Activated CD4-positive, alpha-beta T cell treated with anti-CD3 and anti-CD28 coated beads, Interleukin-2, amount 10 ng/mL, durations not matched to agents 24 days and 14 days (primary cell): Measurements from ENCODE around the gene SIRPA. TPM values are rescaled to one million over a fixed set of nuclear protein-coding genes. Genes with fewer than 3 reads are reported as not detected.
A peak's percentile ranks its signal among the peaks of the same experiment; 100 is the strongest.

Experiments used
- DNase-seq: peaks from one replicate; pipeline ENCODE4 v3.0.0; 2022
- H3K27ac Mint-ChIP-seq: one replicate; pipeline ENCODE4 v1.8.0; 2022; ENCODE audit warnings: mild to moderate bottlenecking, mixed read lengths
- H3K27me3 Mint-ChIP-seq: one replicate; pipeline ENCODE4 v1.8.0; 2022; ENCODE audit warnings: mixed read lengths
- H3K36me3 Mint-ChIP-seq: one replicate; pipeline ENCODE4 v1.8.0; 2022; ENCODE audit warnings: low read depth, mild to moderate bottlenecking, mixed read lengths
- H3K4me1 Mint-ChIP-seq: one replicate; pipeline ENCODE4 v1.8.0; 2021; ENCODE audit warnings: mixed read lengths
- H3K4me3 Mint-ChIP-seq: one replicate; pipeline ENCODE4 v1.8.0; 2022; ENCODE audit warnings: mild to moderate bottlenecking, moderate library complexity, mixed read lengths
- H3K9me3 Mint-ChIP-seq: one replicate; pipeline ENCODE4 v1.8.0; 2021; ENCODE audit warnings: mixed read lengths
- intact Hi-C: fragments of 100-400 bp; cut with micrococcal nuclease; formaldehyde crosslinking; loops from one replicate; pipeline ENCODE4 v1.15.1; 2023
- total RNA-seq: library from RNA; stranded (reverse); gene quantifications from 2 replicates; pipeline ENCODE4 v1.2.3, GENCODE V29; 2022

Gene SIRPA
- total RNA-seq, 1 donor from 2014 or later: 0.05 TPM

GRCh38 chr20:1887756-1888155, 7.5 kb upstream of the SIRPA start:
- no peak overlapping the region for H3K4me3 Mint-ChIP-seq

GRCh38 chr20:1888796-1889463, 6.3 kb upstream of the SIRPA start:
- no peak for DNase-seq
- Mint-ChIP-seq H3K4me3 (no peak overlapping the region), H3K27me3 (peaks cover 47% of the 10 kb centered on the region), H3K27ac (no peak overlapping the region), H3K4me1 (no peaks in the 10 kb centered on the region), H3K36me3 (no peaks in the 10 kb centered on the region), H3K9me3 (no peaks in the 10 kb centered on the region)
- intact Hi-C loops: no loop called here

More at GRCh38 chr20:1887756-1888155, 7.5 kb upstream of the SIRPA start:
- Mint-ChIP-seq H3K27ac (no peak overlapping the region), H3K9me3 (no peaks in the 10 kb centered on the region), H3K27me3 (peaks cover 38% of the 10 kb centered on the region), H3K4me1 (no peaks in the 10 kb centered on the region), H3K36me3 (no peaks in the 10 kb centered on the region)
- no peak for DNase-seq
- intact Hi-C loops: no loop called here

GRCh38 chr20:1890469-1891262, 4.5 kb upstream of the SIRPA start:
- Mint-ChIP-seq H3K27ac (no peak overlapping the region), H3K4me1 (no peaks in the 10 kb centered on the region), H3K36me3 (no peaks in the 10 kb centered on the region), H3K4me3 (no peak overlapping the region), H3K27me3 (peaks cover 48% of the 10 kb centered on the region), H3K9me3 (no peaks in the 10 kb centered on the region)
- DNase-seq: no peak
- intact Hi-C loops: no loop called here

- Mint-ChIP-seq H3K36me3 (no peaks in the 10 kb centered on the region), H3K27me3 (peaks cover 53% of the 10 kb centered on the region), H3K4me1 (no peaks in the 10 kb centered on the region), H3K4me3 (no peak overlapping the region), H3K27ac (no peak overlapping the region), H3K9me3 (no peaks in the 10 kb centered on the region)
- intact Hi-C loops: no loop called here
- no peak for DNase-seq
Observed at GRCh38 chr20:1891263-1892118, 3.7 kb upstream of the SIRPA start.

- Mint-ChIP-seq H3K27me3 (peaks cover 57% of the 10 kb centered on the region), H3K36me3 (no peaks in the 10 kb centered on the region), H3K4me3 (no peak overlapping the region), H3K9me3 (no peaks in the 10 kb centered on the region), H3K27ac (no peak overlapping the region), H3K4me1 (no peaks in the 10 kb centered on the region)
- intact Hi-C loops: no loop called here
- DNase-seq: no peak
Observed at GRCh38 chr20:1892119-1892385, 3.2 kb upstream of the SIRPA start.

GRCh38 chr20:1893721-1894470, 1.3 kb upstream of the SIRPA start:
- DNase-seq: no peak
- H3K4me3 Mint-ChIP-seq: no peak overlapping the region
- H3K4me1 Mint-ChIP-seq: no peaks in the 10 kb centered on the region
- H3K27me3 Mint-ChIP-seq: peaks cover 58% of the 10 kb centered on the region
- H3K9me3 Mint-ChIP-seq: no peaks in the 10 kb centered on the region
- intact Hi-C loops: no loop called here
- H3K27ac Mint-ChIP-seq: no peak overlapping the region
- H3K36me3 Mint-ChIP-seq: no peaks in the 10 kb centered on the region

GRCh38 chr20:1894471-1894950, 696 bp upstream of the SIRPA start:
- Mint-ChIP-seq H3K4me1 (no peaks in the 10 kb centered on the region), H3K9me3 (no peaks in the 10 kb centered on the region), H3K4me3 (no peak overlapping the region), H3K27ac (no peak overlapping the region), H3K36me3 (no peaks in the 10 kb centered on the region), H3K27me3 (peaks cover 62% of the 10 kb centered on the region)
- DNase-seq: peak; percentile 60
- intact Hi-C loops: no loop called here

GRCh38 chr20:1895674-1896483, 672 bp downstream of the SIRPA start:
- no peaks in the 10 kb centered on the region for H3K4me1 Mint-ChIP-seq
- no peaks in the 10 kb centered on the region for H3K9me3 Mint-ChIP-seq
- H3K27ac Mint-ChIP-seq: no peak overlapping the region
- peaks cover 58% of the 10 kb centered on the region for H3K27me3 Mint-ChIP-seq
- peak overlapping the region; percentile 8 for H3K4me3 Mint-ChIP-seq
- no peaks in the 10 kb centered on the region for H3K36me3 Mint-ChIP-seq
- intact Hi-C loops: no loop called here
- no peak for DNase-seq

GRCh38 chr20:1896484-1897258, 1.5 kb downstream of the SIRPA start:
- DNase-seq: no peak
- no peak overlapping the region for H3K27ac Mint-ChIP-seq
- H3K27me3 Mint-ChIP-seq: peaks cover 59% of the 10 kb centered on the region
- intact Hi-C loops: no loop called here
- no peaks in the 10 kb centered on the region for H3K9me3 Mint-ChIP-seq
- H3K4me3 Mint-ChIP-seq: no peak overlapping the region
- no peaks in the 10 kb centered on the region for H3K36me3 Mint-ChIP-seq
- no peaks in the 10 kb centered on the region for H3K4me1 Mint-ChIP-seq

GRCh38 chr20:1897541-1897940, 2.3 kb downstream of the SIRPA start:
- intact Hi-C loops: no loop called here
- Mint-ChIP-seq H3K27ac (no peak overlapping the region), H3K27me3 (peaks cover 51% of the 10 kb centered on the region), H3K4me3 (no peak overlapping the region), H3K4me1 (no peaks in the 10 kb centered on the region), H3K9me3 (no peaks in the 10 kb centered on the region), H3K36me3 (no peaks in the 10 kb centered on the region)
- no peak for DNase-seq

- DNase-seq: no peak
- Mint-ChIP-seq H3K4me1 (no peaks in the 10 kb centered on the region), H3K9me3 (no peaks in the 10 kb centered on the region), H3K36me3 (no peaks in the 10 kb centered on the region), H3K27me3 (peaks cover 46% of the 10 kb centered on the region), H3K4me3 (no peak overlapping the region), H3K27ac (no peak overlapping the region)
- intact Hi-C loops: no loop called here
Observed at GRCh38 chr20:1897965-1898464, 2.8 kb downstream of the SIRPA start.

- intact Hi-C loops: no loop called here
- Mint-ChIP-seq H3K36me3 (no peaks in the 10 kb centered on the region), H3K27me3 (peaks cover 40% of the 10 kb centered on the region), H3K27ac (no peak overlapping the region), H3K4me3 (no peak overlapping the region), H3K4me1 (no peaks in the 10 kb centered on the region), H3K9me3 (no peaks in the 10 kb centered on the region)
- DNase-seq: no peak
Observed at GRCh38 chr20:1898482-1899240, 3.5 kb downstream of the SIRPA start.
